BLaER1 treated with 17β-estradiol and CSF1 and Interleukin-3, amounts not matched to agents 10 nM and 100 nM (cell line): ENCODE data around the gene ALDH1A2.

Experiments used
- H3K27ac ChIP-seq, 11 experiments: shearing (Covaris generic); formaldehyde crosslinking; 2 replicates each; pipeline ENCODE4 v1.8.1; 2022
- H3K27me3 ChIP-seq, 11 experiments: shearing (Covaris generic); formaldehyde crosslinking; 2 replicates each; pipeline ENCODE4 v1.8.1; 2022
- H3K36me3 ChIP-seq, 11 experiments: shearing (Covaris generic); formaldehyde crosslinking; 2 replicates each; pipeline ENCODE4 v1.8.1; 2022
- H3K4me1 ChIP-seq, 10 experiments: shearing (Covaris generic); formaldehyde crosslinking; 2 replicates each; pipeline ENCODE4 v1.8.1; 2022
- H3K4me2 ChIP-seq, 11 experiments: shearing (Covaris generic); formaldehyde crosslinking; 2 replicates each; pipeline ENCODE4 v1.8.1; 2022
- H3K4me3 ChIP-seq, 10 experiments: shearing (Covaris generic); formaldehyde crosslinking; 2 replicates each; pipeline ENCODE4 v1.8.1; 2022
- H3K9ac ChIP-seq, 11 experiments: shearing (Covaris generic); formaldehyde crosslinking; 2 replicates each; pipeline ENCODE4 v1.8.1; 2022
- H3K9me3 ChIP-seq, 11 experiments: shearing (Covaris generic); formaldehyde crosslinking; replicated peaks in 1 of 11; 2 replicates each; pipeline ENCODE4 v1.8.1; 2022
- H4K20me1 ChIP-seq, 11 experiments: shearing (Covaris generic); formaldehyde crosslinking; 2 replicates each; pipeline ENCODE4 v1.8.1; 2022
- Cebpa-rat ChIP-seq, 11 experiments: shearing (Covaris generic); IDR thresholded peaks; 2 replicates each; pipeline ENCODE4 v1.8.1; 2022

ALDH1A2 gene

GRCh38 chr15:57996561-57996960, 69.0 kb downstream of the ALDH1A2 start:
- peaks cover 0 to 15% (median 10%) of the 10 kb centered on the region in 11 experiments; a peak in 10 of 22 replicates for H3K9me3 ChIP-seq
- H3K4me1 ChIP-seq: no peaks in the 10 kb centered on the region
- H3K9ac ChIP-seq: no peak overlapping the region
- no peaks in the 10 kb centered on the region for H3K27me3 ChIP-seq
- H3K4me3 ChIP-seq: no peak overlapping the region
- no peaks in the 10 kb centered on the region for H3K36me3 ChIP-seq
- TF ChIP-seq Cebpa-rat (IDR thresholded peaks at IDR 0.05): no peak
- no peaks in the 10 kb centered on the region for H4K20me1 ChIP-seq
- no peak overlapping the region for H3K4me2 ChIP-seq
- H3K27ac ChIP-seq: no peak overlapping the region

- Histone ChIP-seq H4K20me1 (no peaks in the 10 kb centered on the region), H3K27ac (no peak overlapping the region), H3K36me3 (no peaks in the 10 kb centered on the region), H3K4me3 (no peak overlapping the region), H3K9me3 (peaks cover 0 to 9% (median 5%) of the 10 kb centered on the region in 11 experiments; a peak in 7 of 22 replicates), H3K9ac (no peak overlapping the region), H3K4me2 (no peak overlapping the region), H3K27me3 (no peaks in the 10 kb centered on the region), H3K4me1 (no peaks in the 10 kb centered on the region)
- no peak for TF ChIP-seq Cebpa-rat (IDR thresholded peaks at IDR 0.05)
Observed at GRCh38 chr15:57994221-57995049, 71.1 kb downstream of the ALDH1A2 start.

- no peak overlapping the region for H3K9ac ChIP-seq
- H3K36me3 ChIP-seq: no peaks in the 10 kb centered on the region
- no peaks in the 10 kb centered on the region for H3K4me1 ChIP-seq
- no peak overlapping the region for H3K27ac ChIP-seq
- peaks cover 0 to under 1% (median 0%) of the 10 kb centered on the region in 11 experiments; a peak in 1 of 22 replicates for H3K9me3 ChIP-seq
- TF ChIP-seq Cebpa-rat (IDR thresholded peaks at IDR 0.05): no peak
- H3K4me2 ChIP-seq: no peak overlapping the region
- H4K20me1 ChIP-seq: no peaks in the 10 kb centered on the region
- no peaks in the 10 kb centered on the region for H3K27me3 ChIP-seq
- H3K4me3 ChIP-seq: no peak overlapping the region
Observed at GRCh38 chr15:57993409-57994145, 71.9 kb downstream of the ALDH1A2 start.

GRCh38 chr15:57992761-57993355, 72.7 kb downstream of the ALDH1A2 start:
- no peak for TF ChIP-seq Cebpa-rat (IDR thresholded peaks at IDR 0.05)
- Histone ChIP-seq H3K4me3 (no peak overlapping the region), H3K36me3 (no peaks in the 10 kb centered on the region), H3K27ac (no peak overlapping the region), H3K27me3 (no peaks in the 10 kb centered on the region), H3K4me1 (no peaks in the 10 kb centered on the region), H3K4me2 (no peak overlapping the region), H3K9me3 (no peaks in the 10 kb centered on the region), H3K9ac (no peak overlapping the region), H4K20me1 (no peaks in the 10 kb centered on the region)

GRCh38 chr15:57973534-57973933, 92.0 kb downstream of the ALDH1A2 start:
- TF ChIP-seq Cebpa-rat (IDR thresholded peaks at IDR 0.05): no peak
- Histone ChIP-seq H3K4me2 (no peak overlapping the region), H3K36me3 (no peaks in the 10 kb centered on the region)

GRCh38 chr15:57972864-57973263, 92.6 kb downstream of the ALDH1A2 start:
- Histone ChIP-seq H3K4me2 (no peak overlapping the region), H3K27me3 (no peaks in the 10 kb centered on the region), H3K9me3 (no peaks in the 10 kb centered on the region), H3K4me3 (no peak overlapping the region), H3K9ac (no peak overlapping the region), H3K36me3 (no peaks in the 10 kb centered on the region), H3K27ac (no peak overlapping the region), H4K20me1 (no peaks in the 10 kb centered on the region), H3K4me1 (no peaks in the 10 kb centered on the region)
- no peak for TF ChIP-seq Cebpa-rat (IDR thresholded peaks at IDR 0.05)

More at GRCh38 chr15:57973534-57973933, 92.0 kb downstream of the ALDH1A2 start:
- Histone ChIP-seq H3K27me3 (no peaks in the 10 kb centered on the region), H3K9ac (no peak overlapping the region), H3K9me3 (no peaks in the 10 kb centered on the region), H3K27ac (no peak overlapping the region), H4K20me1 (no peaks in the 10 kb centered on the region), H3K4me1 (no peaks in the 10 kb centered on the region), H3K4me3 (no peak overlapping the region)

GRCh38 chr15:57969996-57970395, 95.5 kb downstream of the ALDH1A2 start:
- H3K36me3 ChIP-seq: no peaks in the 10 kb centered on the region
- H3K27me3 ChIP-seq: no peaks in the 10 kb centered on the region
- H3K4me3 ChIP-seq: no peak overlapping the region
- H3K4me2 ChIP-seq: no peak overlapping the region
- H3K9ac ChIP-seq: no peak overlapping the region
- no peaks in the 10 kb centered on the region for H4K20me1 ChIP-seq
- no peak for TF ChIP-seq Cebpa-rat (IDR thresholded peaks at IDR 0.05)
- no peak overlapping the region for H3K27ac ChIP-seq
- H3K9me3 ChIP-seq: no peaks in the 10 kb centered on the region
- H3K4me1 ChIP-seq: no peaks in the 10 kb centered on the region

GRCh38 chr15:57969355-57969754, 96.2 kb downstream of the ALDH1A2 start:
- Histone ChIP-seq H3K27me3 (no peaks in the 10 kb centered on the region), H3K4me1 (no peaks in the 10 kb centered on the region), H3K4me3 (no peak overlapping the region), H3K9ac (no peak overlapping the region), H3K9me3 (no peaks in the 10 kb centered on the region), H4K20me1 (no peaks in the 10 kb centered on the region), H3K36me3 (no peaks in the 10 kb centered on the region), H3K4me2 (no peak overlapping the region), H3K27ac (no peak overlapping the region)
- TF ChIP-seq Cebpa-rat (IDR thresholded peaks at IDR 0.05): no peak

- no peak overlapping the region for H3K4me3 ChIP-seq
- no peaks in the 10 kb centered on the region for H4K20me1 ChIP-seq
- H3K9me3 ChIP-seq: no peaks in the 10 kb centered on the region
- H3K27me3 ChIP-seq: no peaks in the 10 kb centered on the region
- H3K27ac ChIP-seq: no peak overlapping the region
- H3K4me2 ChIP-seq: no peak overlapping the region; a peak in 1 of 22 replicates
- TF ChIP-seq Cebpa-rat (IDR thresholded peaks at IDR 0.05): no peak
- no peak overlapping the region for H3K9ac ChIP-seq
- H3K36me3 ChIP-seq: no peaks in the 10 kb centered on the region
- H3K4me1 ChIP-seq: peaks cover 0 to 8% (median 7%) of the 10 kb centered on the region in 10 experiments; a peak in 16 of 20 replicates
Observed at GRCh38 chr15:57962887-57963286, 102.6 kb downstream of the ALDH1A2 start.
